Mesenchymal stem cell (in vitro differentiated cells and primary cell): ENCODE measurements around the gene ZSCAN16.

Experiments
- DNase-seq: peaks from one replicate; pipeline ENCODE4 v3.0.0-alpha.2; 2013
- H2AFZ ChIP-seq: one replicate; pipeline ENCODE4 v1.6.1; 2013; ENCODE audit warnings: low read depth, mild to moderate bottlenecking, control low read depth, inconsistent platforms, low read length, moderate library complexity
- H2AK5ac ChIP-seq: 2 replicates; pipeline ENCODE4 v1.6.1; 2013; ENCODE audit warnings: low read length, moderate library complexity, mild to moderate bottlenecking, inconsistent platforms; ENCODE audit not compliant: severe bottlenecking
- H2BK120ac ChIP-seq: one replicate; pipeline ENCODE4 v1.6.1; 2013; ENCODE audit warnings: low read depth, mild to moderate bottlenecking, inconsistent platforms, low read length, moderate library complexity
- H2BK12ac ChIP-seq, 2 experiments: one replicate each; pipeline ENCODE4 v1.6.1; 2013; ENCODE audit warnings: inconsistent platforms in 2 of 2, low read length in 2 of 2, mild to moderate bottlenecking in 2 of 2, moderate library complexity in 2 of 2, control low read depth in 1 of 2
- H2BK15ac ChIP-seq: one replicate; pipeline ENCODE4 v1.6.1; 2013; ENCODE audit warnings: mild to moderate bottlenecking, low read depth, inconsistent platforms; ENCODE audit not compliant: poor library complexity, severe bottlenecking
- H2BK5ac ChIP-seq: 2 replicates; pipeline ENCODE4 v1.6.1; 2013; ENCODE audit warnings: low read depth, mild to moderate bottlenecking, low read length, control low read depth, inconsistent platforms; ENCODE audit not compliant: poor library complexity, severe bottlenecking
- H3K14ac ChIP-seq, 2 experiments: one replicate each; pipeline ENCODE4 v1.6.1; 2013; ENCODE audit warnings: inconsistent platforms in 2 of 2, low read length in 2 of 2, control low read depth in 1 of 2, mild to moderate bottlenecking in 1 of 2, moderate library complexity in 1 of 2
- H3K18ac ChIP-seq, 2 experiments: one replicate each; pipeline ENCODE4 v1.6.1; 2013; ENCODE audit warnings: inconsistent platforms in 2 of 2, low read length in 2 of 2, control low read depth in 1 of 2, low read depth in 1 of 2, mild to moderate bottlenecking in 1 of 2
- H3K23ac ChIP-seq, 2 experiments: one replicate each; pipeline ENCODE4 v1.6.1; 2013; ENCODE audit warnings: inconsistent platforms in 2 of 2, low read length in 2 of 2, mild to moderate bottlenecking in 2 of 2, moderate library complexity in 2 of 2, control low read depth in 1 of 2
- H3K27ac ChIP-seq: 2 replicates; pipeline ENCODE4 v1.5.1; 2013; ENCODE audit warnings: mild to moderate bottlenecking, moderate library complexity, low read length, control low read depth, inconsistent platforms; ENCODE audit not compliant: poor library complexity, severe bottlenecking
- H3K27me3 ChIP-seq, 2 experiments: 2 replicates each; pipeline versions ENCODE4 v1.6.1 to v1.7.0; 2013; ENCODE audit warnings: low read length in 2 of 2, mild to moderate bottlenecking in 2 of 2, moderate library complexity in 2 of 2, control low read depth in 1 of 2, inconsistent platforms in 1 of 2; ENCODE audit not compliant: control insufficient read depth in 1 of 2, insufficient read depth in 1 of 2
- H3K36me3 ChIP-seq, 2 experiments: 2 replicates each; pipeline versions ENCODE4 v1.6.1 to v1.7.0; 2013; ENCODE audit warnings: low read length in 2 of 2, control low read depth in 1 of 2, inconsistent platforms in 1 of 2, low read depth in 1 of 2, mild to moderate bottlenecking in 1 of 2; ENCODE audit not compliant: insufficient read depth in 2 of 2, control insufficient read depth in 1 of 2
- H3K4ac ChIP-seq, 2 experiments: one replicate each; pipeline ENCODE4 v1.6.1; 2013; ENCODE audit warnings: inconsistent platforms in 2 of 2, low read length in 2 of 2, mild to moderate bottlenecking in 2 of 2, moderate library complexity in 2 of 2, control low read depth in 1 of 2, low read depth in 1 of 2
- H3K4me1 ChIP-seq: 2 replicates; pipeline ENCODE4 v1.6.1; 2013; ENCODE audit warnings: low read depth, low read length, control low read depth; ENCODE audit not compliant: control insufficient read depth, insufficient read depth
- H3K4me2 ChIP-seq: 2 replicates; pipeline ENCODE4 v1.6.1; 2013; ENCODE audit warnings: low read length, mild to moderate bottlenecking, inconsistent platforms; ENCODE audit not compliant: poor library complexity, severe bottlenecking
- H3K4me3 ChIP-seq, 2 experiments: 2 replicates each; pipeline versions ENCODE4 v1.5.1 to v1.7.0; 2013; ENCODE audit warnings: low read length in 2 of 2, mild to moderate bottlenecking in 2 of 2, control low read depth in 1 of 2, low read depth in 1 of 2; ENCODE audit not compliant: insufficient read depth in 1 of 2
- H3K79me1 ChIP-seq: replicated peaks from 2 replicates; pipeline ENCODE4 v1.6.1; 2013; ENCODE audit warnings: mild to moderate bottlenecking, control low read depth, low read length, inconsistent platforms; ENCODE audit not compliant: poor library complexity, severe bottlenecking
- H3K9ac ChIP-seq: 2 replicates; pipeline ENCODE4 v1.7.0; 2013; ENCODE audit warnings: mild to moderate bottlenecking, low read length, moderate library complexity
- H3K9me3 ChIP-seq: 2 replicates; pipeline ENCODE4 v1.7.0; 2013; ENCODE audit warnings: mild to moderate bottlenecking, low read length; ENCODE audit not compliant: control insufficient read depth
- H4K8ac ChIP-seq: one replicate; pipeline ENCODE4 v1.6.1; 2013; ENCODE audit warnings: inconsistent platforms, mild to moderate bottlenecking, low read length, moderate library complexity
- H4K91ac ChIP-seq: one replicate; pipeline ENCODE4 v1.6.1; 2013; ENCODE audit warnings: mild to moderate bottlenecking, low read length, inconsistent platforms
- WGBS: methylation state at CpG from one replicate; pipeline ENCODE4 v1.1.7; 2013; ENCODE audit warnings: mixed read lengths; 5-methylcytosine and 5-hydroxymethylcytosine counted together

Gene ZSCAN16

GRCh38 chr6:28135393-28135792 is 11.0 kb downstream of the ZSCAN16 start:
- no peak for DNase-seq
- no peak overlapping the region for H2AFZ ChIP-seq
- H3K4me3 ChIP-seq: peak overlapping the region in 1 of 2 experiments; percentile 95
- H3K4me2 ChIP-seq: peak overlapping the region; percentile 18
- peaks cover 10 to 15% of the 10 kb centered on the region in 2 experiments for H3K36me3 ChIP-seq
- H3K18ac ChIP-seq: no peak overlapping the region
- no peak overlapping the region for H2BK15ac ChIP-seq
- H2AK5ac ChIP-seq: peak overlapping the region; percentile 78
- H3K9ac ChIP-seq: peak overlapping the region; percentile 95
- H3K14ac ChIP-seq: no peak overlapping the region
- H2BK120ac ChIP-seq: no peak overlapping the region
- no peak overlapping the region for H3K23ac ChIP-seq
- H3K4me1 ChIP-seq: peaks cover 1% of the 10 kb centered on the region
- no peaks in the 10 kb centered on the region for H3K27me3 ChIP-seq
- no peak overlapping the region for H4K91ac ChIP-seq
- H3K27ac ChIP-seq: no peak overlapping the region
- WGBS: 53% methylated on average over 3 of the region's 3 CpGs
- no peak overlapping the region for H4K8ac ChIP-seq
- no peaks in the 10 kb centered on the region for H3K9me3 ChIP-seq
- no peak overlapping the region for H3K4ac ChIP-seq
- peaks cover 15% of the 10 kb centered on the region for H3K79me1 ChIP-seq
- no peak overlapping the region for H2BK5ac ChIP-seq
- no peak overlapping the region for H2BK12ac ChIP-seq

GRCh38 chr6:28136585-28137504 is 12.4 kb downstream of the ZSCAN16 start:
- H2BK12ac ChIP-seq: no peak overlapping the region
- DNase-seq: peak; percentile 96
- peak overlapping the region; percentile 97 for H4K8ac ChIP-seq
- H3K9ac ChIP-seq: peak overlapping the region; percentile 95
- peak overlapping the region; percentile 90 for H3K27ac ChIP-seq
- H3K27me3 ChIP-seq: no peaks in the 10 kb centered on the region
- H3K4me2 ChIP-seq: peak overlapping the region; percentile 85
- H3K9me3 ChIP-seq: no peaks in the 10 kb centered on the region
- peak overlapping the region; percentile 84 to 96 for H3K4ac ChIP-seq
- peaks cover 11% of the 10 kb centered on the region for H3K79me1 ChIP-seq
- H3K23ac ChIP-seq: no peak overlapping the region
- peak overlapping the region; percentile 54 to 99 for H3K18ac ChIP-seq
- peak overlapping the region; percentile 96 for H2BK15ac ChIP-seq
- H3K14ac ChIP-seq: no peak overlapping the region
- H2AFZ ChIP-seq: peak overlapping the region; percentile 75
- H3K4me1 ChIP-seq: peaks cover 1% of the 10 kb centered on the region
- H4K91ac ChIP-seq: peak overlapping the region; percentile 82
- peaks cover 10 to 12% of the 10 kb centered on the region in 2 experiments for H3K36me3 ChIP-seq
- H2BK120ac ChIP-seq: peak overlapping the region; percentile 77
- H2BK5ac ChIP-seq: peak overlapping the region; percentile 63
- peak overlapping the region; percentile 67 to 95 for H3K4me3 ChIP-seq
- peak overlapping the region; percentile 13 for H2AK5ac ChIP-seq
- under 1% methylated on average over 56 of the region's 58 CpGs for WGBS

GRCh38 chr6:28137505-28137981 is 13.1 kb downstream of the ZSCAN16 start:
- no peaks in the 10 kb centered on the region for H3K9me3 ChIP-seq
- H2AK5ac ChIP-seq: no peak overlapping the region
- peak overlapping the region; percentile 95 for H3K9ac ChIP-seq
- H3K27me3 ChIP-seq: no peaks in the 10 kb centered on the region
- H3K79me1 ChIP-seq: peaks cover 9% of the 10 kb centered on the region
- WGBS: 5% methylated on average over 5 of the region's 6 CpGs
- DNase-seq: peak; percentile 66
- peaks cover 1% of the 10 kb centered on the region for H3K4me1 ChIP-seq
- H3K27ac ChIP-seq: peak overlapping the region; percentile 90
- H4K91ac ChIP-seq: no peak overlapping the region
- H3K23ac ChIP-seq: no peak overlapping the region
- H3K4ac ChIP-seq: no peak overlapping the region
- H3K14ac ChIP-seq: no peak overlapping the region
- H2BK5ac ChIP-seq: no peak overlapping the region
- peak overlapping the region; percentile 67 to 95 for H3K4me3 ChIP-seq
- no peak overlapping the region for H2BK15ac ChIP-seq
- H2BK12ac ChIP-seq: no peak overlapping the region
- peak overlapping the region in 1 of 2 experiments; percentile 99 for H3K18ac ChIP-seq
- peak overlapping the region; percentile 85 for H3K4me2 ChIP-seq
- no peak overlapping the region for H2BK120ac ChIP-seq
- H2AFZ ChIP-seq: peak overlapping the region; percentile 75
- H4K8ac ChIP-seq: peak overlapping the region; percentile 97
- H3K36me3 ChIP-seq: peaks cover 8 to 11% of the 10 kb centered on the region in 2 experiments

- no peak overlapping the region for H2BK5ac ChIP-seq
- H3K4me1 ChIP-seq: peaks cover 1% of the 10 kb centered on the region
- H3K36me3 ChIP-seq: peaks cover 0 to 7% of the 10 kb centered on the region in 2 experiments
- H4K91ac ChIP-seq: no peak overlapping the region
- no peak overlapping the region for H3K18ac ChIP-seq
- peak overlapping the region in 1 of 2 experiments; percentile 58 for H3K4me3 ChIP-seq
- H2AK5ac ChIP-seq: no peak overlapping the region
- peak overlapping the region; percentile 30 for H3K9ac ChIP-seq
- no peak overlapping the region for H2BK15ac ChIP-seq
- no peak overlapping the region for H2AFZ ChIP-seq
- H3K23ac ChIP-seq: no peak overlapping the region
- no peak overlapping the region for H2BK12ac ChIP-seq
- WGBS: 77% methylated on average over 6 of the region's 9 CpGs
- no peaks in the 10 kb centered on the region for H3K27me3 ChIP-seq
- H3K14ac ChIP-seq: no peak overlapping the region
- no peak overlapping the region for H3K4me2 ChIP-seq
- H3K4ac ChIP-seq: no peak overlapping the region
- H2BK120ac ChIP-seq: no peak overlapping the region
- H3K27ac ChIP-seq: no peak overlapping the region
- no peak overlapping the region for H4K8ac ChIP-seq
- peaks cover 2% of the 10 kb centered on the region for H3K79me1 ChIP-seq
- H3K9me3 ChIP-seq: no peaks in the 10 kb centered on the region
- no peak for DNase-seq
Measured at GRCh38 chr6:28139860-28140543, 15.6 kb downstream of the ZSCAN16 start.
